KG1 (cell line): Measurements from ENCODE around the gene IRF2BP2.

Source experiments
- DNase-seq: peaks from one replicate; lab custom pipeline; 2025; lab: John Stamatoyannopoulos, UW

Gene IRF2BP2

GRCh38 chr1:234634387-234634786 lies 24.4 kb upstream of the IRF2BP2 start:
- no peak for DNase-seq

- no peak for DNase-seq
Observed at GRCh38 chr1:234633246-234634003, 23.4 kb upstream of the IRF2BP2 start.

GRCh38 chr1:234632225-234632624 lies 22.2 kb upstream of the IRF2BP2 start:
- DNase-seq: no peak

- no peak for DNase-seq
Observed at GRCh38 chr1:234631721-234632125, 21.7 kb upstream of the IRF2BP2 start.

- DNase-seq: no peak
Observed at GRCh38 chr1:234629026-234629425, 19.0 kb upstream of the IRF2BP2 start.

- DNase-seq: no peak
Observed at GRCh38 chr1:234628089-234628488, 18.1 kb upstream of the IRF2BP2 start.

- no peak for DNase-seq
Observed at GRCh38 chr1:234627009-234627950, 17.3 kb upstream of the IRF2BP2 start.

- no peak for DNase-seq
Observed at GRCh38 chr1:234626391-234626790, 16.4 kb upstream of the IRF2BP2 start.

- DNase-seq: no peak
Observed at GRCh38 chr1:234624724-234625117, 14.7 kb upstream of the IRF2BP2 start.

GRCh38 chr1:234621657-234622335 lies 11.8 kb upstream of the IRF2BP2 start:
- DNase-seq: no peak

- DNase-seq: no peak
Observed at GRCh38 chr1:234621127-234621468, 11.1 kb upstream of the IRF2BP2 start.

- no peak for DNase-seq
Observed at GRCh38 chr1:234620272-234621126, 10.5 kb upstream of the IRF2BP2 start.

GRCh38 chr1:234619794-234620247 lies 9.8 kb upstream of the IRF2BP2 start:
- peak; percentile 25 for DNase-seq

GRCh38 chr1:234619071-234619480 lies 9.1 kb upstream of the IRF2BP2 start:
- DNase-seq: no peak

GRCh38 chr1:234618737-234619049 lies 8.7 kb upstream of the IRF2BP2 start:
- no peak for DNase-seq

GRCh38 chr1:234617986-234618736 lies 8.2 kb upstream of the IRF2BP2 start:
- no peak for DNase-seq

- peak; percentile 59 for DNase-seq
Observed at GRCh38 chr1:234617131-234617985, 7.4 kb upstream of the IRF2BP2 start.

GRCh38 chr1:234616644-234617043 lies 6.7 kb upstream of the IRF2BP2 start:
- DNase-seq: no peak

GRCh38 chr1:234614081-234614489 lies 4.1 kb upstream of the IRF2BP2 start:
- no peak for DNase-seq
